ENCODE results near the gene CCDC88C. TPM values are rescaled to one million over a fixed set of nuclear protein-coding genes. Genes with fewer than 3 reads are reported as not detected.
A peak's percentile ranks its signal among the peaks of the same experiment; 100 is the strongest.

CCDC88C gene
- total RNA-seq, 2 donors from 2014 or later, result 32.5 to 54.4 TPM

DNA sequence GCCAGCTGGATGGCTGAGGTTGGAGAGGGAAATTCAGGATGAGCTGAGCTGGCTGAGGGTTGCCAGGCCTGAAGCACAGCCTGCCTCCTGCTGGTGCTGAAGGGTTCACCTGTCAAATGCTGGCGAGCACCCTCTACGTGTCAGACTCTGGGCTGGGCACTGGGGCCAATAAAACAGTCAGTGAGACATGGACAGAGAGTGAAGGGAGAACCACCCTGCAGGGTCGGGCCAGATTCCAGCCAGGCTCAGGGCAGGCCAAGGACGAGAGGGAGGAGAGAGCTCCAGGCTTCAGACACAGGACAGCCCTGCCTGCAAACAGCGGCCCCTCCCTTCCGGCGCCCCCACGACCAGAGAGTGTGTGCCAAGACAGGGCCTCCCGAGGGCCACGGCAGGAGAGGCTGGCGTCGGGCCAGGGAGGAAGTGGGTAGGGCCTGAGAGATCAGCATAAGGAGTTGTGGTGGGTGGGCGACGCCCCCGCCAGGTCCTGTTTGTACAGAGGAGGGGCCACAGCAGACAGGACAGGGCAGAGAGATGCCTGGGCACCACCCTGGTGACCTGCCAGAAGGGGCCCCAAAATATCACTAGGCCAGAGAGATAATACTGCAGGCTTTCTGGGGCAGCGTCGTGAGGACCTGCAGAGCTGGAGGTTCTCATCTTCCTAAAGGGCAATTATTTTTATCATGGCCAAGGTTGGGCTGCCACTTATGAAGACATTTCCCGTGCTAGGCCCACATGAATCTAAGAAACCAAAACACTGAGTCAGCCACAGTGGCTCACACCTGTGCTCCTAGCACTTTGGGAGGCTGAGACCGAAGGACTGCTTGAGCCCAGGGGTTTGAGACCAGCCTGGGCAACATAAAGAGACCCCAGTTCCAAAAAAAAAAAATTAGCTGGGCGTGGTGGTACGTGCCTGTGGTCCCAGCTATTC, 100.0 kb downstream of the CCDC88C start:
- DNase-seq (ENCODE audit: low spot score), result peak; percentile 81
- intact Hi-C loops (cut with DNase I), result no loop called here

GRCh38 chr14:91316761-91317160, 100.9 kb downstream of the CCDC88C start:
- Histone ChIP-seq H3K4me1 (replicated peaks) (peaks cover 11% of the 10 kb centered on the region), H3K27me3 (replicated peaks; ENCODE audit: insufficient read depth) (no peaks in the 10 kb centered on the region), H3K36me3 (no peaks in the 10 kb centered on the region), H3K4me3 (no peak overlapping the region), H3K27ac (peak overlapping the region; percentile 57), H3K9me3 (no peaks in the 10 kb centered on the region)
- DNase-seq (ENCODE audit: low spot score), result no peak
- intact Hi-C loops (cut with DNase I), result no loop called here
- TF ChIP-seq, protein P1, sequence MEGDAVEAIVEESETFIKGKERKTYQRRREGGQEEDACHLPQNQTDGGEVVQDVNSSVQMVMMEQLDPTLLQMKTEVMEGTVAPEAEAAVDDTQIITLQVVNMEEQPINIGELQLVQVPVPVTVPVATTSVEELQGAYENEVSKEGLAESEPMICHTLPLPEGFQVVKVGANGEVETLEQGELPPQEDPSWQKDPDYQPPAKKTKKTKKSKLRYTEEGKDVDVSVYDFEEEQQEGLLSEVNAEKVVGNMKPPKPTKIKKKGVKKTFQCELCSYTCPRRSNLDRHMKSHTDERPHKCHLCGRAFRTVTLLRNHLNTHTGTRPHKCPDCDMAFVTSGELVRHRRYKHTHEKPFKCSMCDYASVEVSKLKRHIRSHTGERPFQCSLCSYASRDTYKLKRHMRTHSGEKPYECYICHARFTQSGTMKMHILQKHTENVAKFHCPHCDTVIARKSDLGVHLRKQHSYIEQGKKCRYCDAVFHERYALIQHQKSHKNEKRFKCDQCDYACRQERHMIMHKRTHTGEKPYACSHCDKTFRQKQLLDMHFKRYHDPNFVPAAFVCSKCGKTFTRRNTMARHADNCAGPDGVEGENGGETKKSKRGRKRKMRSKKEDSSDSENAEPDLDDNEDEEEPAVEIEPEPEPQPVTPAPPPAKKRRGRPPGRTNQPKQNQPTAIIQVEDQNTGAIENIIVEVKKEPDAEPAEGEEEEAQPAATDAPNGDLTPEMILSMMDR (IDR thresholded peaks at IDR 0.05), result no peak
- TF ChIP-seq POLR2A (IDR thresholded peaks at IDR 0.05), result no peak
- TF ChIP-seq POLR2AphosphoS5 (IDR thresholded peaks at IDR 0.05), result no peak
- WGBS, result 100% methylated on average over 2 of the region's 2 CpGs

More for the DNA sequence above, 100.0 kb downstream of the CCDC88C start:
- Histone ChIP-seq H3K27ac (peak overlapping the region; percentile 26 to 57), H3K4me3 (no peak overlapping the region), H3K4me1 (replicated peaks) (peaks cover 11% of the 10 kb centered on the region), H3K36me3 (no peaks in the 10 kb centered on the region), H3K9me3 (no peaks in the 10 kb centered on the region), H3K27me3 (replicated peaks; ENCODE audit: insufficient read depth) (no peaks in the 10 kb centered on the region)
- WGBS, result 31% methylated on average over 21 of the region's 21 CpGs
- TF ChIP-seq POLR2AphosphoS5 (IDR thresholded peaks at IDR 0.05) (peak; percentile 71), POLR2A (IDR thresholded peaks at IDR 0.05) (peak; percentile 23)
- TF ChIP-seq, protein P1 (IDR thresholded peaks at IDR 0.05), result peak in 3 of 4 experiments; percentile 40 to 63 (median 59)

GRCh38 chr14:91315844-91316267, 101.8 kb downstream of the CCDC88C start:
- TF ChIP-seq, protein P1 (IDR thresholded peaks at IDR 0.05), result no peak
- TF ChIP-seq POLR2A (IDR thresholded peaks at IDR 0.05), result no peak
- TF ChIP-seq POLR2AphosphoS5 (IDR thresholded peaks at IDR 0.05), result no peak
- 77% methylated on average over 6 of the region's 6 CpGs for WGBS
- intact Hi-C loops (cut with DNase I), result no loop called here
- no peak for DNase-seq (ENCODE audit: low spot score)
- H3K27ac ChIP-seq, result no peak overlapping the region
- no peak overlapping the region for H3K4me3 ChIP-seq
- H3K4me1 ChIP-seq (replicated peaks), result peaks cover 11% of the 10 kb centered on the region
- H3K9me3 ChIP-seq, result no peaks in the 10 kb centered on the region
- no peaks in the 10 kb centered on the region for H3K36me3 ChIP-seq
- no peaks in the 10 kb centered on the region for H3K27me3 ChIP-seq (replicated peaks; ENCODE audit: insufficient read depth)

DNA sequence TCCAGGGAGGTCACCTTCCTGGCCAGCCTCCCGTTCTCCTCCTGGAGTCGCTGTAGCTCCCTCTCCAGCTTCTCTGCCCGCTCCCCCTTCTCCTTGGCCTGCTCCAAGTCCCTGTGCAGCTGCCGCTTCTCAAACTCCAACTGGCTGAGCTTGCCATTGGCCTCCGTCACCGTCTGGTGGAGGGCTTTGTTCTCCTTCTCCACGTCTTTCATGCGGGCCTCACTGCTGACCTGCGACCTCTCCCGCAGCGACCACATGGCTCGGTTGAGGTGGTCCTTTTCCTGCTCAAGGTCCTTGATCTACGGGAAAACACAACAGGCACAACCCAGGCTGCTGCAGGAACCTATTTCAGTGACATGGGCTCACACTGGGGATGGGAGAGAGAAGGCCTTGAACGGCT, 103.8 kb downstream of the CCDC88C start:
- TF ChIP-seq POLR2A (IDR thresholded peaks at IDR 0.05) (no peak), POLR2AphosphoS5 (IDR thresholded peaks at IDR 0.05) (no peak)
- TF ChIP-seq, protein P1 (IDR thresholded peaks at IDR 0.05), result no peak
- Histone ChIP-seq H3K36me3 (no peaks in the 10 kb centered on the region), H3K27ac (no peak overlapping the region), H3K27me3 (replicated peaks; ENCODE audit: insufficient read depth) (no peaks in the 10 kb centered on the region), H3K4me3 (no peak overlapping the region), H3K4me1 (replicated peaks) (peaks cover 11% of the 10 kb centered on the region), H3K9me3 (no peaks in the 10 kb centered on the region)
- DNase-seq (ENCODE audit: low spot score), result no peak
- 93% methylated on average over 14 of the region's 14 CpGs for WGBS
- intact Hi-C loops (cut with DNase I), result no loop called here

Measured in prostate gland (tissue), 2 donors.